Peyer's patch (tissue), 4 donors: ENCODE results near the gene MLLT10. TPM values are rescaled to one million over a fixed set of nuclear protein-coding genes. Genes with fewer than 3 reads are reported as not detected.

ENCODE experiments used
- DNase-seq, 3 donors: peaks; one replicate each; pipeline ENCODE4 v3.0.0-alpha.2; 2017 to 2019
- H3K27ac ChIP-seq, 4 donors: fragments of 200-600 bp; sonication (generic); one replicate each; pipeline ENCODE4 v1.5.1; 2016 to 2019
- H3K27me3 ChIP-seq, 2 donors: fragments of 200-600 bp; sonication (generic); one replicate each; pipeline ENCODE4 v1.5.1; 2019
- H3K36me3 ChIP-seq, 3 donors: fragments of 200-600 bp; sonication (generic); one replicate each; pipeline ENCODE4 v1.5.1; 2016 to 2019
- H3K4me1 ChIP-seq, 4 donors: fragments of 200-600 bp; sonication (generic); one replicate each; pipeline ENCODE4 v1.5.1; 2016 to 2019
- H3K4me3 ChIP-seq, 4 donors: fragments of 200-600 bp; sonication (generic); 1 replicate in 3 of 4; 2 replicates in 1 of 4; pipeline ENCODE4 v1.5.1; 2016 to 2019; ENCODE audit warnings: mild to moderate bottlenecking in 1 of 4
- H3K9me3 ChIP-seq, 4 donors: fragments of 200-600 bp; sonication (generic); one replicate each; pipeline ENCODE4 v1.5.1; 2016 to 2019; ENCODE audit warnings: mild to moderate bottlenecking in 1 of 4
- POLR2A ChIP-seq, 2 donors: fragments of 450-650 bp; IDR thresholded peaks; one replicate each; pipeline ENCODE4 v1.5.1; 2017; ENCODE audit warnings: antibody characterized with exemption in 2 of 2, mild to moderate bottlenecking in 2 of 2, moderate library complexity in 2 of 2
- total RNA-seq, 4 donors: library from RNA; depleted of rRNA; stranded (reverse); fragments of >200 nt; gene quantifications; one replicate each; pipeline ENCODE4 v1.1.0, GENCODE V29; 2016
- TF ChIP-seq, protein P1 (sequence below), 6 experiments: fragments of 450-650 bp in 4 of 6; fragments of 200-600 bp in 2 of 6; sonication (generic) in 1 of 6; IDR thresholded peaks; one replicate each; pipeline ENCODE4 v1.5.1; 2017 to 2019; ENCODE audit warnings: antibody characterized with exemption in 6 of 6, mild to moderate bottlenecking in 3 of 6, moderate library complexity in 1 of 6

The MLLT10 gene
- 10 to 100 TPM; 25.2 to 65.2 (median 40.1) TPM for total RNA-seq

DNA sequence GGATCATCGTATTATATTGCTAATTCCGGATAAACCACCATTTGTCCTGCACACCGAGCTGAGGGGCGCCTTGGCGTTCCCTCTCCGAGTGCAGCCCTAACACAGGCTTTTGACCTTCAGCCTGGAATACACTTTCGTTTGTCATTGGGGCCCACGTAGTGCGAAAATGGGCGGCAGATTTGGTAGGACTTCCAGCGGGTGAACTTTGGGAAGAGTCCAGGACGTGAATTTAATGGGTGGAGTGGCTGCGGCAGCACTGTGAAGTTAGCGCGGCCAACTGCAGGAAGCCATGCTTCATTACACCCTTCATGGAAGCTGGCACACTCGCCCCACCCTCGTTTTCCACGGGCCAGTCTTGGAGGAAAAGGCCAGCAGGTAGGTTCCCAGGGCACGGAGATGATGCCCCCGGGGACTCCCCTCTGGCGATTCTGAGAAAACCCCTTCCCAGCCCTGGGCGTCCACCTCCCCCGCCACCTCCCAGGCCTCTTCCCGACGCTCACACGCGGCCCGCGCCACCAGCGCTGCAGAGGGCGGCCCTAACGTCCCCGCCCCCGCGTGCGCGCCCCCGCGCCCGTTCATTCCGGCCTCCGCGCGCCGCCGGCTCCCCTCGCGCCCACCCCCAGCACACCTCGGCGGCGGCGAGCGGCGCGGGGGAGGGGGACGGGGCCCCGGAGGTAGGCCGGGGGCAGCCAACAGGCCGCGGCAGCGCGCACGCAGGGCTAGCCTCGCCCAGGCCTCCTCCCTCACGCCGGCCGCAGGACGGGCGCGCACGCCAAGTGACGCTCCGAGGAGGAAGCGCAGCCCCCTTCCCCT is at the start of gene MLLT10:
MLLT10 (plus strand) TSS at position 766 of the 813 bp plus-strand sequence. CDS start 413 bp downstream, outside the sequence.
- DNase-seq = peak; percentile 91 to 96 (median 93)
- Histone ChIP-seq H3K27ac (peak within 1 kb of the TSS; percentile 84 to 96 (median 90)), H3K9me3 (no peaks in the 10 kb centered on the region), H3K4me3 (peak within 1 kb of the TSS; percentile 56 to 85 (median 74)), H3K36me3 (peaks cover 0 to 19% (median 0%) of the 10 kb centered on the region in 3 donors), H3K27me3 (no peaks in the 10 kb centered on the region), H3K4me1 (peaks cover 3 to 26% (median 5%) of the 10 kb centered on the region in 4 donors)
- TF ChIP-seq, protein P1, sequence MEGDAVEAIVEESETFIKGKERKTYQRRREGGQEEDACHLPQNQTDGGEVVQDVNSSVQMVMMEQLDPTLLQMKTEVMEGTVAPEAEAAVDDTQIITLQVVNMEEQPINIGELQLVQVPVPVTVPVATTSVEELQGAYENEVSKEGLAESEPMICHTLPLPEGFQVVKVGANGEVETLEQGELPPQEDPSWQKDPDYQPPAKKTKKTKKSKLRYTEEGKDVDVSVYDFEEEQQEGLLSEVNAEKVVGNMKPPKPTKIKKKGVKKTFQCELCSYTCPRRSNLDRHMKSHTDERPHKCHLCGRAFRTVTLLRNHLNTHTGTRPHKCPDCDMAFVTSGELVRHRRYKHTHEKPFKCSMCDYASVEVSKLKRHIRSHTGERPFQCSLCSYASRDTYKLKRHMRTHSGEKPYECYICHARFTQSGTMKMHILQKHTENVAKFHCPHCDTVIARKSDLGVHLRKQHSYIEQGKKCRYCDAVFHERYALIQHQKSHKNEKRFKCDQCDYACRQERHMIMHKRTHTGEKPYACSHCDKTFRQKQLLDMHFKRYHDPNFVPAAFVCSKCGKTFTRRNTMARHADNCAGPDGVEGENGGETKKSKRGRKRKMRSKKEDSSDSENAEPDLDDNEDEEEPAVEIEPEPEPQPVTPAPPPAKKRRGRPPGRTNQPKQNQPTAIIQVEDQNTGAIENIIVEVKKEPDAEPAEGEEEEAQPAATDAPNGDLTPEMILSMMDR (IDR thresholded peaks at IDR 0.05) = peak; percentile 0 to 54 (median 30)
- peak; percentile 57 to 58 for TF ChIP-seq POLR2A (IDR thresholded peaks at IDR 0.05)

DNA sequence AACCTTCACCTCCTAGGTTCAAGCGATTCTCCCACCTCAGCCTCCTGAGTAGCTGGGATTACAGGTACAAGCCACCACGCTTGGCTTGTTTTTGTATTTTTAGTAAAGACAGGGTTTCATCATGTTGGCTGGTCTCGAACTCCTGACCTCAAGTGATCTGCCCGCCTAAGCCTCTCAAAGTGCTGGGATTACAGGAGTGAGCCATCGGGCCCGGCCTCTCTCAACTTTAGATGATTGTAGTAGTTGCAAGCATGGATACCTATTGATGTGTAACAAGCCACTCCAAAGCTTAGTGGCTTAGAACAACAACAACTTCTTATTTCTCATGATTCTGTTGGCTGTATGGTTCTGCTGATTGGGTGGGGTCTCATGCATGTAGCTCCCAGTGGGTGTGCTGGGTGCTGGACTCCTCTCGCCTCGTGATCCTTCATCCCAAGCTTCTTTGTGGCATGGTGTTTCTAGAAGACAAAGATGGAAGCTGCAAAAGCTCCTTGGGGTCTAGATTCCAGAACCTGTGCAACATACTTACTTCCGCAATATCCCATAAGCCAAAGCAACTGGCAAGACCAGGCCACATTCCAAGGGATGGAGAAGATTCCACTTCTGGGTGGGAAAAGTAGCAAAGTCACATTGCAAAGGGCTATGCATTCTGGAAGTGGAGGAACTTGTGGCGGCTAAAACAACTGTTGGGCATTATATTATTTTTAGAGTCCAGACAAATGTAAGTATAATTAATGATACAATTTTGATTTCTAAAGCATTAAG is 46.4 kb upstream of the MLLT10 start:
- DNase-seq = no peak
- H3K4me3 ChIP-seq = no peak overlapping the region
- TF ChIP-seq, protein P1 (IDR thresholded peaks at IDR 0.05) = no peak
- no peak for TF ChIP-seq POLR2A (IDR thresholded peaks at IDR 0.05)

GRCh38 chr10:21488246-21488956 is 45.6 kb upstream of the MLLT10 start:
- DNase-seq = no peak
- Histone ChIP-seq H3K4me3 (no peak overlapping the region), H3K27ac (no peak overlapping the region), H3K9me3 (no peaks in the 10 kb centered on the region), H3K27me3 (no peaks in the 10 kb centered on the region), H3K4me1 (no peaks in the 10 kb centered on the region), H3K36me3 (no peaks in the 10 kb centered on the region)
- TF ChIP-seq, protein P1 (IDR thresholded peaks at IDR 0.05) = no peak
- no peak for TF ChIP-seq POLR2A (IDR thresholded peaks at IDR 0.05)

More for the DNA sequence above, 46.4 kb upstream of the MLLT10 start:
- no peaks in the 10 kb centered on the region for H3K36me3 ChIP-seq
- H3K27me3 ChIP-seq = no peaks in the 10 kb centered on the region
- no peaks in the 10 kb centered on the region for H3K9me3 ChIP-seq
- H3K27ac ChIP-seq = no peak overlapping the region
- no peaks in the 10 kb centered on the region for H3K4me1 ChIP-seq

- no peak for DNase-seq
- H3K4me3 ChIP-seq = no peak overlapping the region
- TF ChIP-seq, protein P1 (IDR thresholded peaks at IDR 0.05) = no peak
- no peak for TF ChIP-seq POLR2A (IDR thresholded peaks at IDR 0.05)
- no peaks in the 10 kb centered on the region for H3K9me3 ChIP-seq
- no peaks in the 10 kb centered on the region for H3K36me3 ChIP-seq
- H3K27me3 ChIP-seq = no peaks in the 10 kb centered on the region
- no peak overlapping the region for H3K27ac ChIP-seq
- peaks cover 0 to 1% (median 1%) of the 10 kb centered on the region in 4 donors for H3K4me1 ChIP-seq
These were observed 45.0 kb upstream of the MLLT10 start for GRCh38 chr10:21488957-21489446.
